A549 treated with GW870086 at 1 μM for 4 hours (cell line): Measurements from ENCODE around the gene NPPB. TPM values are rescaled to one million over a fixed set of nuclear protein-coding genes. Genes with fewer than 3 reads are reported as not detected.

Experiments
- total RNA-seq: library from RNA; stranded (reverse); fragments of 200-300 nt; extraction: Qiagen RNA extraction; gene quantifications from 5 replicates; pipeline ENCODE4 v1.2.3, GENCODE V29; 2022; ENCODE audit warnings: low read depth

The NPPB gene
- total RNA-seq, result 0.24 TPM in 1 of 5 replicates, not detected in the others

GRCh38 chr1:11858613-11858967 is at the start of gene NPPB:
NPPB (minus strand) TSS chr1:11858945; CDS start chr1:11858833, 112 bp downstream.

DNA sequence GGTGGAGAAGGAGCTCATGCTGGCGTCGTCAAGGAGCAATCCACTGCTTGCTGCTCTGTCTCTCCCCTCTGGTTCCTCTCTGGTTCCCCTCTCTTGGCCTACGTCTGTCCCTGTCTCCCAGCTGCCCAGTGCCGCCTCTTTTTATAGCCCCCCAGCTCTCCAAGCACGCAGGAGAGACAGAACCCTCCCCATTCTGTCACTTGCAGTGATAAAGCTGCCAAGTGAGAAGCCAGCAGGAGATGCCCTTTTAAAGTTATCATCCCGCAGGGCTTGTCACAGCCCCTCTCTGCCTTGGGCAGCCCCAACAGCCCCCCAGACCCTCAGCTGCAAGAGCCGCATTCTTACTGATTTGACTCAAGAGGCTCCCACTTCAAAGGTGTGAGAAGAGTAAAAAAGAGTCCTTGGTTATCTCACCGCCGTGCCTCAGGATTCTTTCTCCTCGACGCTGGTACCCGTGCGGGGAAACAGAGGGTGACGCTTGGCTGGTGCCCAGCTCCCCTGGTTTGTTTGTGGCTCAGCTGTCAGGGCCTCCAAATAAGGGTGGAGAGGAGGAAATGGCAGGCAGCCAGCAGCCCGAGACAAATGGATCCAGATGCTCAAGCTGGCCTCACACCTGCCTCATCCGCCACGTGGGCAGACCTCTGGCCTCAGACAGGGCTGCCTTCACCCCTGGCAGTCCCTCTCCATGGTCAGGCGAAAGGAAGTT is 10.9 kb downstream of the NPPB start, which contains the start of gene NPPA:
Gene NPPA, minus strand, starts transcription at position 117 of the 706 bp plus-strand sequence. Its CDS starts 99 bp downstream, at position 18.

Other genes starting within 250 kb of the NPPB start
- 6.3 to 9.6 TPM (median 9.2 TPM) in 5 replicates for gene FBXO2, start 204.5 kb downstream of the NPPB start, total RNA-seq
- 12.8 to 16.8 TPM (median 15.9 TPM) in 5 replicates for gene FBXO44, start 204.1 kb downstream of the NPPB start, total RNA-seq
- gene FBXO6, start 194.7 kb downstream of the NPPB start, total RNA-seq, result 5.9 to 9.4 TPM (median 8.5 TPM) in 5 replicates
- 45.4 to 53.3 TPM (median 51.3 TPM) in 5 replicates for gene MAD2L2, start 177.8 kb downstream of the NPPB start, total RNA-seq
- 0.03 to 0.14 TPM (median 0.07 TPM) in 5 replicates for gene DRAXIN, start 167.2 kb downstream of the NPPB start, total RNA-seq
- gene AGTRAP, start 122.8 kb downstream of the NPPB start, total RNA-seq, result 77.2 to 116 TPM (median 99.3 TPM) in 5 replicates
- gene C1orf167, start 96.8 kb downstream of the NPPB start, total RNA-seq, result not detected in 5 replicates
- 3.9 to 4.9 TPM (median 4.0 TPM) in 5 replicates for gene MTHFR, start 53.0 kb downstream of the NPPB start, total RNA-seq
- 4.7 to 6.7 TPM (median 5.3 TPM) in 5 replicates for gene CLCN6, start 52.8 kb downstream of the NPPB start, total RNA-seq
- gene NPPA, start 11.2 kb downstream of the NPPB start, total RNA-seq, result not detected in 5 replicates
- 30.1 to 47.4 TPM (median 45.3 TPM) in 5 replicates for gene KIAA2013, start 67.5 kb upstream of the NPPB start, total RNA-seq
- 69.4 to 85.4 TPM (median 79.5 TPM) in 5 replicates for gene PLOD1, start 75.8 kb upstream of the NPPB start, total RNA-seq
- gene MFN2, start 121.5 kb upstream of the NPPB start, total RNA-seq, result 31.6 to 36.8 TPM (median 32.3 TPM) in 5 replicates
- 11.7 to 15.5 TPM (median 13.0 TPM) in 5 replicates for gene MIIP, start 160.6 kb upstream of the NPPB start, total RNA-seq
- gene TNFRSF8, start 204.4 kb upstream of the NPPB start, total RNA-seq, result 0.06 to 0.23 TPM (median 0.11 TPM) in 5 replicates